ENCODE data around the gene TIPARP.

DNA sequence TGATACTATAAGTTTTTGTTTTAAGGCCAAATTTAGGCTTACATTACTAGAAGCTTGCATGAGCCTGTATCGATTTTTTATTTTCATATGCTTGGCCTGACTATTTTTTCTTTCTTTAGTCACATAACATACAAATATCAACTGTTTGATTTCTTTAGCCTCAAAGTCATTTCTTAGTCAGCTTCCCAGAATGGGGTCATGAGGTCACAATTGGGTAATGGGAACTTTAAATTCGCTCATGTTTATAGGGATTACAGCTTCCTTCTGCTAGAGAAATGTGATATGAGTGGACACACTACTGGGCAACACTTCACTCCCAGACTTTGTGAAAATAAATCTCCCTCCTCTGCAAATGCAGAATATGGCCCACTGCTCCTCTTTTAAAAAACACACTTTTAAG is 9.1 kb upstream of the TIPARP start:
- TF ChIP-seq, protein P1, sequence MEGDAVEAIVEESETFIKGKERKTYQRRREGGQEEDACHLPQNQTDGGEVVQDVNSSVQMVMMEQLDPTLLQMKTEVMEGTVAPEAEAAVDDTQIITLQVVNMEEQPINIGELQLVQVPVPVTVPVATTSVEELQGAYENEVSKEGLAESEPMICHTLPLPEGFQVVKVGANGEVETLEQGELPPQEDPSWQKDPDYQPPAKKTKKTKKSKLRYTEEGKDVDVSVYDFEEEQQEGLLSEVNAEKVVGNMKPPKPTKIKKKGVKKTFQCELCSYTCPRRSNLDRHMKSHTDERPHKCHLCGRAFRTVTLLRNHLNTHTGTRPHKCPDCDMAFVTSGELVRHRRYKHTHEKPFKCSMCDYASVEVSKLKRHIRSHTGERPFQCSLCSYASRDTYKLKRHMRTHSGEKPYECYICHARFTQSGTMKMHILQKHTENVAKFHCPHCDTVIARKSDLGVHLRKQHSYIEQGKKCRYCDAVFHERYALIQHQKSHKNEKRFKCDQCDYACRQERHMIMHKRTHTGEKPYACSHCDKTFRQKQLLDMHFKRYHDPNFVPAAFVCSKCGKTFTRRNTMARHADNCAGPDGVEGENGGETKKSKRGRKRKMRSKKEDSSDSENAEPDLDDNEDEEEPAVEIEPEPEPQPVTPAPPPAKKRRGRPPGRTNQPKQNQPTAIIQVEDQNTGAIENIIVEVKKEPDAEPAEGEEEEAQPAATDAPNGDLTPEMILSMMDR (IDR thresholded peaks at IDR 0.05; ENCODE audit: low read depth, low read length, missing input control) = no peak
- no peak for TF ChIP-seq TAF1 (conservative IDR thresholded peaks at IDR 0.05)
- no peak for TF ChIP-seq EGR1 (IDR thresholded peaks at IDR 0.05; ENCODE audit: low read depth in 2 of 2)
- TF ChIP-seq, protein P2, sequence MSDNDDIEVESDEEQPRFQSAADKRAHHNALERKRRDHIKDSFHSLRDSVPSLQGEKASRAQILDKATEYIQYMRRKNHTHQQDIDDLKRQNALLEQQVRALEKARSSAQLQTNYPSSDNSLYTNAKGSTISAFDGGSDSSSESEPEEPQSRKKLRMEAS (IDR thresholded peaks at IDR 0.05) = no peak
- TF ChIP-seq FOXA1 (IDR thresholded peaks at IDR 0.05) = no peak
- peak; percentile 17 to 52 for TF ChIP-seq GABPA (IDR thresholded peaks at IDR 0.05 in 1 of 2, conservative IDR thresholded peaks at IDR 0.05 in 1 of 2)
- peak in 1 of 2 donors; percentile 14 for TF ChIP-seq RAD21 (IDR thresholded peaks at IDR 0.05)
- TF ChIP-seq, protein P3, sequence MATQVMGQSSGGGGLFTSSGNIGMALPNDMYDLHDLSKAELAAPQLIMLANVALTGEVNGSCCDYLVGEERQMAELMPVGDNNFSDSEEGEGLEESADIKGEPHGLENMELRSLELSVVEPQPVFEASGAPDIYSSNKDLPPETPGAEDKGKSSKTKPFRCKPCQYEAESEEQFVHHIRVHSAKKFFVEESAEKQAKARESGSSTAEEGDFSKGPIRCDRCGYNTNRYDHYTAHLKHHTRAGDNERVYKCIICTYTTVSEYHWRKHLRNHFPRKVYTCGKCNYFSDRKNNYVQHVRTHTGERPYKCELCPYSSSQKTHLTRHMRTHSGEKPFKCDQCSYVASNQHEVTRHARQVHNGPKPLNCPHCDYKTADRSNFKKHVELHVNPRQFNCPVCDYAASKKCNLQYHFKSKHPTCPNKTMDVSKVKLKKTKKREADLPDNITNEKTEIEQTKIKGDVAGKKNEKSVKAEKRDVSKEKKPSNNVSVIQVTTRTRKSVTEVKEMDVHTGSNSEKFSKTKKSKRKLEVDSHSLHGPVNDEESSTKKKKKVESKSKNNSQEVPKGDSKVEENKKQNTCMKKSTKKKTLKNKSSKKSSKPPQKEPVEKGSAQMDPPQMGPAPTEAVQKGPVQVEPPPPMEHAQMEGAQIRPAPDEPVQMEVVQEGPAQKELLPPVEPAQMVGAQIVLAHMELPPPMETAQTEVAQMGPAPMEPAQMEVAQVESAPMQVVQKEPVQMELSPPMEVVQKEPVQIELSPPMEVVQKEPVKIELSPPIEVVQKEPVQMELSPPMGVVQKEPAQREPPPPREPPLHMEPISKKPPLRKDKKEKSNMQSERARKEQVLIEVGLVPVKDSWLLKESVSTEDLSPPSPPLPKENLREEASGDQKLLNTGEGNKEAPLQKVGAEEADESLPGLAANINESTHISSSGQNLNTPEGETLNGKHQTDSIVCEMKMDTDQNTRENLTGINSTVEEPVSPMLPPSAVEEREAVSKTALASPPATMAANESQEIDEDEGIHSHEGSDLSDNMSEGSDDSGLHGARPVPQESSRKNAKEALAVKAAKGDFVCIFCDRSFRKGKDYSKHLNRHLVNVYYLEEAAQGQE (IDR thresholded peaks at IDR 0.05) = no peak
- TF ChIP-seq, protein P4, sequence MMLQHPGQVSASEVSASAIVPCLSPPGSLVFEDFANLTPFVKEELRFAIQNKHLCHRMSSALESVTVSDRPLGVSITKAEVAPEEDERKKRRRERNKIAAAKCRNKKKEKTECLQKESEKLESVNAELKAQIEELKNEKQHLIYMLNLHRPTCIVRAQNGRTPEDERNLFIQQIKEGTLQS (IDR thresholded peaks at IDR 0.05) = no peak
- TF ChIP-seq JUND (IDR thresholded peaks at IDR 0.05) = no peak
- TF ChIP-seq YY1 (IDR thresholded peaks at IDR 0.05) = no peak
